Neural progenitor cell (in vitro differentiated cells): Measurements from ENCODE around the gene SEZ6L.

ENCODE experiments used
- CTCF ChIP-seq: fragments of 200-600 bp; sonication (generic); IDR thresholded peaks from 2 replicates; pipeline ENCODE4 v1.5.1; 2017; ENCODE audit warnings: antibody characterized with exemption, mild to moderate bottlenecking
- EZH2 ChIP-seq: fragments of 200-600 bp; sonication (generic); IDR thresholded peaks from 2 replicates; pipeline ENCODE4 v1.6.1; 2017; ENCODE audit warnings: antibody characterized with exemption, mild to moderate bottlenecking, moderate library complexity

GRCh38 chr22:26241361-26241760 lies 72.1 kb downstream of the SEZ6L start:
- no peak for TF ChIP-seq CTCF
- no peak for TF ChIP-seq EZH2
